Pancreas (tissue), 10 donors: ENCODE results near the gene CDKN1C. TPM values are rescaled to one million over a fixed set of nuclear protein-coding genes. Genes with fewer than 3 reads are reported as not detected.

Source experiments
- ATAC-seq, 4 donors: fragments of 200-7000 bp; cut with Tn5 transposase; one replicate each; pipeline versions ENCODE4 v1.8.0 to v1.9.1; 2020; ENCODE audit warnings: mild to moderate bottlenecking in 4 of 4, moderate library complexity in 4 of 4
- DNase-seq, 6 donors: peaks; one replicate each; pipeline ENCODE4 v3.0.0-alpha.2; 2020
- FAIRE-seq: peaks from 2 replicates; lab custom pipeline; 2012; peaks lifted over from hg19 to GRCh38; lab: Jason Lieb, UNC
- H3K27ac ChIP-seq, 4 donors: fragments of 200-600 bp; sonication (generic); 1 replicate in 3 of 4; 2 replicates in 1 of 4; pipeline versions ENCODE4 v1.5.0 to v1.8.0; 2020
- H3K27me3 ChIP-seq, 4 donors: fragments of 200-600 bp; one replicate each; pipeline ENCODE4 v1.8.0; 2021
- H3K36me3 ChIP-seq, 3 donors: fragments of 200-600 bp; sonication (generic) in 1 of 3; one replicate each; pipeline versions ENCODE4 v1.5.0 to v1.8.0; 2020 to 2021
- H3K4me1 ChIP-seq, 3 donors: fragments of 200-600 bp; one replicate each; pipeline ENCODE4 v1.8.0; 2021
- H3K4me3 ChIP-seq, 4 donors: fragments of 200-600 bp; sonication (generic) in 2 of 4; one replicate each; pipeline versions ENCODE4 v1.5.0 to v1.8.0; 2020 to 2021
- H3K9me3 ChIP-seq, 4 donors: fragments of 200-600 bp; one replicate each; pipeline ENCODE4 v1.8.0; 2021
- WGBS, 2 donors: extraction: QIAGEN DNeasy Blood & Tissue Kit; methylation state at CpG; one replicate each; pipeline ENCODE4 v1.1.7; 2013; 5-methylcytosine and 5-hydroxymethylcytosine counted together
- intact Hi-C, 3 donors: fragments of 100-400 bp; cut with DNase I; formaldehyde crosslinking; loops; one replicate each; pipeline versions ENCODE4 v1.11.1 to v1.14.2; 2022
- polyA plus RNA-seq, 2 donors: library from polyadenylated mRNA; stranded (reverse); fragments of 200-250 nt; gene quantifications; one replicate each; pipeline ENCODE4 v1.2.3, GENCODE V29; 2013
- total RNA-seq, 6 donors: library from RNA; stranded (reverse); fragmentation: NEBNext Ultra II Directional in 4 of 6; extraction: Animal tissue kit (Norgen Biotek cat#: 25700) in 4 of 6; gene quantifications; one replicate each; pipeline versions ENCODE4 v1.2.1 to v1.2.4, GENCODE V29; 2021 to 2023
- TF ChIP-seq, protein P1 (sequence below), 4 donors: fragments of 200-600 bp; sonication (generic) in 3 of 4; IDR thresholded peaks; one replicate each; pipeline versions ENCODE4 v1.5.0 to v1.8.0; 2021; ENCODE audit warnings: antibody characterized with exemption in 4 of 4
- donor health status: healthy with polysubstance abuse.
- donor health status: DM: no; HTN: no; CAD: no; lungs with moderate emphysema.
- donor health status: DM: no; HTN: no; CAD: no.
- donor health status: control.
- donor health status: control.
- donor health status: Bipolar disorder and iron deficiency.
- donor health status: DM: yes; HTN: yes; CAD: no.
- donor health status: DM: no; HTN: no; CAD: no.
- donor health status: DM: no; HTN: no; CAD: no.
- donor health status: DM: yes; HTN: yes; CAD: no.

Gene CDKN1C
- total and polyA plus RNA-seq, 8 donors: 9.2 to 71.4 (median 20.0) TPM

DNA sequence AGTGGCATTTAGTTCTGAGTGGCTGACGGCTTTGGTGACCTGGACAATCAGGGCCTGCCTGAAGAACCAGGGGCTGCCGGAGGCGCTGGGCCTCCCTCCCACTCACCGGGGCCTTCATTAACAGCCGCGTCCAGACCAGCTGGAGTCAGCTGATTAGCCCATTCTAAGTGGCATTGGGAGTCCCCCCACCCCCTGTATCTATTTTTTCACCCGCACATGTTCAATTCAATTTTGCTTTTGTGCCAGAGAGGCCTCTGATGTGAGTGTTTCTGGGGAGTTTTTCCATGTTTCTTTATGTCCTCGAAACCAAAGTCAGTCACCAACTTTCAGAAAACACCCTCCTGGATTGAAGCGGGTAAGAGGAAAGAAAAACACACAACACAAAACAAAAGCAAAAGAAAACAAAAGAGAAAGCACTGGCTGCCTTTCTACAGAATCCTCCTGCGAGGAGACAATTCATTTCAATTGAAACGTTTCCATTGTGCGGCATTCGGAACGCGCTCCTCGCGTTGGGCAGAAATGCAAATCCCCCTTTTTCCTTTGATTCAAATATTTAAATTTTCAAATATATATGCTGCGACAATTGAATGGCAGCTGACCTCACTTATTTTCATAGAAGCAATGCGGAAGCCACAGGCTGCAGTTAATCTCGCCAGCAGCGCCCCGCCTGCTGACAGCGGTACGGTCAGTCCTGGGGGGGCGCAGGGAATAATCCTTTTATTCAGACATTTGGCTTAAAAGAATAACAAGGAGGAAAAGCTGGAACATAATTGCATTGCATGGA is 17.7 kb downstream of the CDKN1C start:
- Histone ChIP-seq H3K4me3 (peak overlapping the region in 1 of 4 donors; percentile 12), H3K4me1 (no peaks in the 10 kb centered on the region), H3K9me3 (no peaks in the 10 kb centered on the region), H3K27me3 (no peaks in the 10 kb centered on the region), H3K36me3 (no peaks in the 10 kb centered on the region), H3K27ac (no peak overlapping the region)
- 79 to 82% methylated on average over 25 of the region's 25 CpGs for WGBS, 2 donors
- FAIRE-seq (no peak), ATAC-seq (no peak), DNase-seq (no peak)
- TF ChIP-seq, protein P1, sequence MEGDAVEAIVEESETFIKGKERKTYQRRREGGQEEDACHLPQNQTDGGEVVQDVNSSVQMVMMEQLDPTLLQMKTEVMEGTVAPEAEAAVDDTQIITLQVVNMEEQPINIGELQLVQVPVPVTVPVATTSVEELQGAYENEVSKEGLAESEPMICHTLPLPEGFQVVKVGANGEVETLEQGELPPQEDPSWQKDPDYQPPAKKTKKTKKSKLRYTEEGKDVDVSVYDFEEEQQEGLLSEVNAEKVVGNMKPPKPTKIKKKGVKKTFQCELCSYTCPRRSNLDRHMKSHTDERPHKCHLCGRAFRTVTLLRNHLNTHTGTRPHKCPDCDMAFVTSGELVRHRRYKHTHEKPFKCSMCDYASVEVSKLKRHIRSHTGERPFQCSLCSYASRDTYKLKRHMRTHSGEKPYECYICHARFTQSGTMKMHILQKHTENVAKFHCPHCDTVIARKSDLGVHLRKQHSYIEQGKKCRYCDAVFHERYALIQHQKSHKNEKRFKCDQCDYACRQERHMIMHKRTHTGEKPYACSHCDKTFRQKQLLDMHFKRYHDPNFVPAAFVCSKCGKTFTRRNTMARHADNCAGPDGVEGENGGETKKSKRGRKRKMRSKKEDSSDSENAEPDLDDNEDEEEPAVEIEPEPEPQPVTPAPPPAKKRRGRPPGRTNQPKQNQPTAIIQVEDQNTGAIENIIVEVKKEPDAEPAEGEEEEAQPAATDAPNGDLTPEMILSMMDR (IDR thresholded peaks at IDR 0.05): no peak
- intact Hi-C loops: no loop called here

DNA sequence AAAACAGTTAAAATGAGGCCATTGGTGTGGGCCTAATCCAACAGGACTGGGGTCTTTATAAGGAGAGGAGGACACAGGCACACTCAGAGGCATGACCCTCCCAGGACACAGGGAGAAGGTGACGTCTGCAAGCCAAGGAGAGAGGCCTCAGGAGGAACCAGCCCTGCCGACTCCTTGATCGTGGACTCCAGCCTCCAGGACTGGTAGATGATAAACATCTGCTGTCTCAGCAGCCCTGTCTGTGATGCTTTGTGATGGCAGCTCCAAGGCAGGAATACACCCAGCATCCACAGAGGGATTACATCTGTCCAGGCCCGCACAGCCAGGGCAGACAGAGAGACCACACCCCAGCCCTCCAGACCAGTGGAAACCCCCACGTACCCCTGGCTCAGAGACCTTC is 18.4 kb downstream of the CDKN1C start:
- FAIRE-seq (no peak), ATAC-seq (no peak), DNase-seq (no peak)
- H3K27me3 ChIP-seq: no peaks in the 10 kb centered on the region
- intact Hi-C loops: no loop called here
- TF ChIP-seq, protein P1 (IDR thresholded peaks at IDR 0.05): no peak
- no peak overlapping the region for H3K27ac ChIP-seq
- H3K36me3 ChIP-seq: no peaks in the 10 kb centered on the region
- 90% methylated on average over 5 of the region's 5 CpGs for WGBS, 2 donors
- no peak overlapping the region for H3K4me3 ChIP-seq
- no peaks in the 10 kb centered on the region for H3K4me1 ChIP-seq
- H3K9me3 ChIP-seq: no peaks in the 10 kb centered on the region

- Histone ChIP-seq H3K36me3 (no peaks in the 10 kb centered on the region), H3K4me3 (no peak overlapping the region), H3K4me1 (no peaks in the 10 kb centered on the region), H3K27ac (no peak overlapping the region), H3K27me3 (peaks cover 0 to 4% (median 0%) of the 10 kb centered on the region in 4 donors), H3K9me3 (no peaks in the 10 kb centered on the region)
- DNase-seq (no peak), FAIRE-seq (no peak), ATAC-seq (no peak)
- WGBS, 2 donors: 84 to 87% methylated on average over 11 of the region's 11 CpGs
- intact Hi-C loops: no loop called here
- TF ChIP-seq, protein P1 (IDR thresholded peaks at IDR 0.05): no peak
Observed at GRCh38 chr11:2865922-2866577, 19.5 kb downstream of the CDKN1C start.

DNA sequence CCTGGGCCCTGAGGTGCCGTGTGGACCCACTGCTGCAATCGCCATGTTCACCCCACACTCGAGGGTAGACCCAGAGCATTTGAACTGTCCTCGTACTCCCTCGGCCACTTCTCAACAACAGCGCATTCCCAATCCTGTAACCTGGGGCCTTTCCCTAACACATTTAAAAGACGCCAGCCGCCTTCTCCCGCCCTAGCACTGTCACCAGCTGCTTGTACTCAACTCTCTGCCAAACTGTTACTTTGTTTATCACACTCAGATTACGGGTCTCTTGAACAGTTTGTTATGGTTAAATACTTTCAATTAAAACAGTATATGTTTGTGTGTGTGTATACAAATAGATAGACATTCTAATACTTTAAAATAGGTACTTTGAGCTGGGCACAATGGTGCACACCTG is 20.7 kb downstream of the CDKN1C start:
- FAIRE-seq: no peak
- Histone ChIP-seq H3K9me3 (no peaks in the 10 kb centered on the region), H3K36me3 (no peaks in the 10 kb centered on the region), H3K27me3 (peaks cover 0 to 4% (median 0%) of the 10 kb centered on the region in 4 donors), H3K27ac (no peak overlapping the region), H3K4me1 (no peaks in the 10 kb centered on the region), H3K4me3 (no peak overlapping the region)
- TF ChIP-seq, protein P1 (IDR thresholded peaks at IDR 0.05): no peak
- no peak for ATAC-seq
- DNase-seq: no peak
- intact Hi-C loops: no loop called here
- WGBS, 2 donors: 87 to 93% methylated on average over 10 of the region's 10 CpGs

DNA sequence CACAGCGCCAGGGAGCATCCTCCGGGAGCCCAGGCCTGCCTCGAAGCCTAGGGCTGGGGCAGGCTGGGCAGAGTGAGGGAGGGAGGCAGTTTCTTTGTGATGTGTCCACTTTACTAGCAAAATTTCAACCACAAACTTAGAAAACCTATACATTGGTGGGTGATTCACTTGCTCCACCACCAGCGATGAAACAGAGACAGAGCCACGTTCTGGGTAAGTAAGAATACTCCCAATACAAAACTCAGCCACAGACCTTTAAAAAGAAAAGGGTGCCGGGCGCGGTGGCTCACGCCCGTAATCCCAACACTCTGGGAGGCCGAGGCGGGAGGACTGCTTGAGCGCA is 22.3 kb downstream of the CDKN1C start:
- no peak overlapping the region for H3K4me3 ChIP-seq
- H3K27ac ChIP-seq: no peak overlapping the region
- FAIRE-seq (no peak), DNase-seq (no peak), ATAC-seq (no peak)
- intact Hi-C loops: no loop called here
- H3K4me1 ChIP-seq: no peaks in the 10 kb centered on the region
- H3K9me3 ChIP-seq: no peaks in the 10 kb centered on the region
- H3K27me3 ChIP-seq: peaks cover 0 to 4% (median 0%) of the 10 kb centered on the region in 4 donors
- TF ChIP-seq, protein P1 (IDR thresholded peaks at IDR 0.05): no peak
- no peaks in the 10 kb centered on the region for H3K36me3 ChIP-seq
- 85 to 87% methylated on average over 13 of the region's 13 CpGs for WGBS, 2 donors
